ENCODE data around the gene HEPACAM.

Gene HEPACAM

DNA sequence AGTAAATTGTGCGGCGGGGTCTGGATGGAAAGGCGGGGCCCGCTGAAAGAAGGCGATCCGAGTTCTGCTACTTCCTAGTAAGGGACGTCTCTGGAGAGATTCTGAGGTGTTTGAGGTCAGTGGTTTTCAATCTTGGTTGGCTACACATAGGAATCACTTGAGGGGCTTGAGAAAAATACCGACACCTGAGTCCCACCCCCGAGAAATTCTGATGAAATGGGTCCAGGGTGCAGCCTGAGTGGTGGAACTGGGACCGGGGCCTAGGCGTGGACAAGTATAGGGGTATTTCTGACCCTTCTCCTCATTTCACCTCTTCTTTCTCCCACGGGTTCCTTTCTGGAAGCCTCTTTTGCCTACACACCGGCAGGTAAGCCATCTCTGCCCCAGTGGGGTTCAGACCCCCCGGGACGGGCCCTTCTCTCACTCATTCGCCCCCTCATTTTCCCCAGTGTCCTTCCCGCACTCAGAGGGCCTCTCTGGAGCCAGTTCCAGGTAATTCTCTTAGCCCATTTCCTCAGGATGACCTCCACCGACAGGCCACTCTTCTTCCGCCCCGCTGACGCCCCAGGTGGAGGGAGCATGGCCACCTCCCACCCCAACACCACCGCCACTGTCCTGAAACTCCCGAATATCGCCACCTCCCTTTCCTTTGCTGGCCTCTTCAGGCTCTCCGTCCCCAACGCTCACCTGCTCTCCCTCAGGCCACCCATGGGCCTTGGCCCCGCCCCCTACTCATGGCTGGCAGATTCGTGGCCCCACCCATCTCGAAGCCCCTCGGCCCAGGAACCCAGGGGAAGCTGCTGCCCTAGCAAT lies 58.8 kb downstream of the HEPACAM start:
- DNase-seq: no peak
- in situ Hi-C loops (cut with HindIII; ENCODE audit: low pct_ligation_motif_present, low pct_unique_long_range_greater_than_20kb, low sequenced_read_pairs): no loop called here

DNA sequence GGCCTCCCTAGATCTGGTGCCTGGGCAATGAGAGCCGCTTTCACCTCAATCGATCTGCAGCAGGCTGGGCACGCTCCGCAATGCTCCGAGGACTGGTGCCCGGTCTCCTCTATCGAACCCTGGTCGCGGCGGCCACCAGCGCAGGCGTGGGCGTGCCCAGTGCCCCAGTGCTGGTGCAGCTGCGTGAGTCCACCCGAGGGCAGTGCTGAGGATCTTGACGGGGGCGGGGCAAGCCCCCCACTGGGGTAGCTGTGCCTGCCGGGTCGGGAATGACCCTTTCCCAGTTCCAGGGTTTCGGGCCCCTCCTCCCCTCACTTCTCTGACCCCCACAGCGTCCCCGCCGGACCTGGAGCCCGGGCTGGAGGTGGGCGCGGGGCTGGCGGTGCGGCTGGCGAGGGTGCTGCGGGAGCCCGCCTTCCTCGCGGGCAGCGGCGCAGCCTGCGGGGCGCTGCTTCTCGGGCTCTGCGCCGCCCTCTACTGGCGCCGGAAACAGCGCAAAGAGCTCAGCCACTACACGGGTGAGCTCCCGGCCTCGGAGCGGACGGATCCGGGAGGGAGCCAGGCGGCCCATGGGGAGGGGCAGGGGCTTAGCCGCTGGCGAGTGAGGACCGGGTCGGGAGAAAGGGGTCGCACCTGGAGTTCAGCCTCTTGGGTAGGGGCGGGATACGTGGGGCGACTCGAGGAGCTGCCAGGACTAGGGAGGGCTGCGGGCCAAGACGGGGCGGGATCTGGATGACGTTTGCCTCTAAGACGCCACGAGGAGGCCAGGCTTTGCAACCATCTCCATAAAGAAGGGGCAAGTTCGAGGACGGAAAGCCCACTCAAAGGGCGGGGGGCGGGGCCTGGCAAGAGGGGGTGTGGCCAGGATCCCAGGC lies 59.7 kb downstream of the HEPACAM start:
- peak; percentile 88 for DNase-seq
- in situ Hi-C loops (cut with HindIII; ENCODE audit: low pct_ligation_motif_present, low pct_unique_long_range_greater_than_20kb, low sequenced_read_pairs): no loop called here

DNA sequence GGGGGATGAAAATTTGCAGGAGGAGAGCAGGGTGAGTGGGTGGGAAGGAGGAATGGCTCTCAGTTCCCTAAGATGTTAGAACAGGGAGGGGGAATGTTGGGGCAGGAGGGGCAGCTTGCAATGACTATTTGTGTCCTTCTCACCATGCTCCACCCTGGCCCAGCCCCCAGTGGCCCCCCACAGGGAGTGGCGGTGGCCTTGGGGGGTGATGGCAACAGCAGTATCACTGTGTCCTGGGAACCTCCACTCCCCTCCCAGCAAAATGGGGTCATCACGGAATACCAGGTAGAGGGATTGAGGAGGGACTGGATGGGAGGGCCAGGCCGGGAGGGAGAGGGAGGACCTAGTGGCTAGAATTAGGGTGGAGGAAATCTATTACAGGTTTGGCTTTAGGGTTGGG lies 60.4 kb downstream of the HEPACAM start:
- no peak for DNase-seq
- in situ Hi-C loops (cut with HindIII; ENCODE audit: low pct_ligation_motif_present, low pct_unique_long_range_greater_than_20kb, low sequenced_read_pairs): no loop called here

DNA sequence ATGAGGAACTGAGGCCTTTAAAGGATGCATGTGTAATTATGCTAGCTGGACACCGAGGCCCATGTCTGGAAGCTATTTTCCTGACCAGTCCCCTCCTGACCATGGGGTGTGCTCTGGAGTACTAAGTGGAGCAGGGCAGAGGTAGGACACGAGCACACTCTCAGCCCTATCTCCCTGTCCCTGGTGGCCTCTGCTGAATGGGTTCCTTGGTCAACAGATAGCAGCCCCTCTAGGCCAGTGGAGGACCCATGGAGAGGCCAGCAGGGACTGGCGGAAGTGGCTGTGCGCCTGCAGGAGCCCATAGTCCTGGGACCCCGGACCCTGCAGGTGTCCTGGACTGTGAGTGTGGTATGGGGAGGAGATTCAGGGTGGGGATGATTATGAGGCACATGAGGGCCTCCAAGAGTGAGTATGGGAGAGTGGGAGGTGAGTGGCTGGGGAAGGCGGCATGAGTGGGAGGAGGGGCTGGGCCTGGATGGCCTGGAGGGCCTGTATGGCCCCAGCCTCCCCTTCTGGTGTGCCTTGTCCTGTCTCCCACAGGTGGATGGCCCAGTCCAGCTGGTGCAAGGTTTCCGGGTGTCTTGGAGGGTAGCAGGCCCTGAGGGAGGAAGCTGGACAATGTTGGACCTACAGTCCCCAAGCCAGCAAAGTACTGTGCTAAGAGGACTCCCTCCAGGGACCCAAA lies 61.1 kb downstream of the HEPACAM start:
- DNase-seq: no peak
- in situ Hi-C loops (cut with HindIII; ENCODE audit: low pct_ligation_motif_present, low pct_unique_long_range_greater_than_20kb, low sequenced_read_pairs): no loop called here

DNA sequence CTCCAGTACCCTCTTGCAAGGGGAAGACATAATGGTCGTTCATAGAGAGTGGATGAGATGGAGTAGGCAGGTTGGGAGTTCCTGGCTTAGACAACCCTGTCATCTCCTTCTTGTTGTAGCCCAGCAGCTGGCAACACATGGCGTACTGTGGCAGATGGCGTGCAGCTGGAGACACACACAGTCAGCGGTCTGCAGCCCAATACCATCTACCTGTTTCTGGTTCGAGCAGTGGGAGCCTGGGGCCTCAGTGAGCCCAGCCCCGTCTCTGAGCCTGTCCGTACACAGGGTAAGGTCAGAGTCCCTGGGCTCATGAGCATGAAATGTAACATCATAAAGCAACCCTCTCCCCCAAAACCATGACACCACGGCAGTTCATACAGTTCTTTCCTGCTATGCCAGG lies 61.9 kb downstream of the HEPACAM start:
- in situ Hi-C loops (cut with HindIII; ENCODE audit: low pct_ligation_motif_present, low pct_unique_long_range_greater_than_20kb, low sequenced_read_pairs): no loop called here

DNA sequence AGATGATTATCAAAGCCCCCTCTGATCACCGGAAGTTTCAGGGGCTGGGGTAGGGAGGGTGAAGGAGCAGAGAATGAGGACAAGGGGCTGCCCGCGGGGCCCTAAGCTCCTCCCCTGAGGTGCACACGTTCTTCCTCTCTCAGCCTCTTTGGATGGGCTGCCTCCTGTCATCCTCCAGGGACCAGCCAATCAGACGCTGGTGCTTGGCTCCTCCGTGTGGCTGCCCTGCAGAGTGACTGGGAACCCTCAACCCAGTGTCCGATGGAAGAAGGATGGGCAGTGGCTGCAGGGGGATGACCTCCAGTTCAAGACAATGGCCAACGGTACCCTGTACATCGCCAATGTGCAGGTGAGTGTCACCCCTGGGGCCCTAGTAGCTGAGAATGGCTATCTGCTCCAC lies 63.1 kb downstream of the HEPACAM start:
- in situ Hi-C loops (cut with HindIII; ENCODE audit: low pct_ligation_motif_present, low pct_unique_long_range_greater_than_20kb, low sequenced_read_pairs): no loop called here
- DNase-seq: no peak

More for the DNA sequence above, 61.9 kb downstream of the HEPACAM start:
- DNase-seq: no peak

DNA sequence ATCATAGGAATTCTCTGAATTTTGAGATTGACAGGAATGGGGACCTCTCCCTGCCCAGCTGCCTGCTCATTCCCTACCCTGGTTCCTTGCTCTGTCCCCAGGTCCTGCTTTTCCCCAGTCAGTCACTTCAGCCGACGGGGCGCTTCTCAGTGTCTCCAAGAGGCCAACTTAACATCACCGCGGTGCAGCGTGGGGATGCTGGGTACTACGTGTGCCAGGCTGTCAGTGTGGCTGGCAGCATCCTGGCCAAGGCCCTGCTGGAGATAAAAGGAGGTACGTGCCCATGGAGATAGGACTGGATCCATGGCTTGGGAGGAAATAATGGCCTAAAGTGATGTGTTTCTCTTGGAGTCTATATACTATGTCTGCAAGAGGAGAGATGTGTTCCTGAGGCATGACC lies 63.6 kb downstream of the HEPACAM start:
- in situ Hi-C loops (cut with HindIII; ENCODE audit: low pct_ligation_motif_present, low pct_unique_long_range_greater_than_20kb, low sequenced_read_pairs): no loop called here
- no peak for DNase-seq

DNA sequence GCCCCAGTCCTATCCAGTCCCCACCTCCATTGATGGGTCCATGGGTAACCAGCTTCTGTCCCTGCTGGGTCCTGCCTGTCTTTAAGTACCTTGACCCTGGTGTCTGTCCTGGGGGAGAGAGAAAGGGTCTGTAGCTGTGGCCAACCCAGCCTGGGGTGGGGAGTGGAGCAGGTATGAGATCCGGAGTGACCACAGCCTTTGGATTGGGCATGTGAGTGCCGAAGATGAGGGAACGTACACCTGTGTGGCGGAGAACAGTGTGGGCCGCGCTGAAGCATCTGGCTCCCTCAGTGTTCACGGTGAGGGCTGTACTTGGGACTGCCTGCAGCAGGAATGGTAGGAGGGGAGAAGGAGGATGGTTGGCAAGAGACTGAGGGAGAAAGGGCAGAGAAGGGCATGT lies 65.4 kb downstream of the HEPACAM start:
- in situ Hi-C loops (cut with HindIII; ENCODE audit: low pct_ligation_motif_present, low pct_unique_long_range_greater_than_20kb, low sequenced_read_pairs): no loop called here
- no peak for DNase-seq

DNA sequence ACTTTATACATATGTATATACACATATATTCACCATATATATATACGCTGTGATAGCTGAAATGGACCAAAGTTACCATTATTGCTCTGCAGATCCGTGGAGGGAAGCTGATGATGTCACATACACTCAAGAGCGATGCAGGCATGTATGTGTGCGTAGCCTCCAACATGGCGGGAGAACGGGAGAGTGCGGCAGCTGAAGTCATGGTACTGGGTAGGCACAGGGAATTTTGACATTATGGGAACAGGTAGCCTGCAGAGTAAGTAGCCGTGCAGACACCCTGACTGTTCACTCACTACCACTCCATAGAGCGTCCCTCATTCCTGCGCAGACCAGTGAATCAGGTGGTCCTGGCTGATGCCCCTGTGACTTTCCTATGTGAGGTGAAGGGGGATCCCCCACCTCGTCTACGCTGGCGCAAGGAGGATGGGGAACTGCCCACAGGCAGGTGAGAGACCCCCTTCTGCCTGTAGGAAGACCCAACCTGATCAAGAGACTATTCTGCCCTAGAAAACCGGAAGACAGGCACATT lies 65.9 kb downstream of the HEPACAM start:
- DNase-seq: no peak
- in situ Hi-C loops (cut with HindIII; ENCODE audit: low pct_ligation_motif_present, low pct_unique_long_range_greater_than_20kb, low sequenced_read_pairs): no loop called here

DNA sequence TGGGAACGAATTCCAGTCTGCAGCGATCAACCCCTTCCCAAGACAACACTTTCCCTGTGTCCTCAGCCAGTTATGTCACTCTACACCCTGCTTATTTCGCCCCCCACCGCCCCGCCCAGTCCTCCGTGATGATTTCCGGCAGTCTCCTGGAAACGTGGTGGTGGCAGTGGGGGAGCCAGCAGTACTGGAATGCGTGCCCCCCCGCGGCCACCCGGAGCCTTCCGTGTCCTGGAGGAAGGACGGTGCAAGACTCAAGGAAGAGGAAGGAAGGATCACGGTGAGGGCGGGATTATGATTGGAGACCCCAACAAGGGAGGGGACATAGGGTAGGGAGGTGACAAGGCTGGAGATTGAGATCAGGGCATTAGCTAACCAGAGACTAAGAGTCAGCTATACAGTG lies 66.5 kb downstream of the HEPACAM start:
- no peak for DNase-seq
- in situ Hi-C loops (cut with HindIII; ENCODE audit: low pct_ligation_motif_present, low pct_unique_long_range_greater_than_20kb, low sequenced_read_pairs): no loop called here

Data from ACHN (cell line).